Nephron (organoid): ENCODE data around the gene PPIL6.

ENCODE experiments used
- H3K27ac Mint-ChIP-seq, 3 experiments: 2 replicates each; pipeline ENCODE4 v1.8.0; 2020; ENCODE audit warnings: mixed read lengths in 3 of 3, mild to moderate bottlenecking in 2 of 3, moderate library complexity in 1 of 3
- H3K27me3 Mint-ChIP-seq: 2 replicates; pipeline ENCODE4 v1.8.0; 2021; ENCODE audit warnings: low read depth, mild to moderate bottlenecking, moderate library complexity, mixed read lengths
- H3K36me3 Mint-ChIP-seq: 2 replicates; pipeline ENCODE4 v1.8.0; 2020; ENCODE audit warnings: low read depth, mixed read lengths
- H3K4me1 Mint-ChIP-seq: 2 replicates; pipeline ENCODE4 v1.8.0; 2020; ENCODE audit warnings: mixed read lengths
- H3K4me3 Mint-ChIP-seq, 3 experiments: 2 replicates each; pipeline ENCODE4 v1.8.0; 2020; ENCODE audit warnings: mild to moderate bottlenecking in 3 of 3, mixed read lengths in 3 of 3, moderate library complexity in 2 of 3
- H3K9me3 Mint-ChIP-seq: 2 replicates; pipeline ENCODE4 v1.8.0; 2020; ENCODE audit warnings: mixed read lengths
- CTCF ChIP-seq, 3 experiments: fragments of 200-600 bp; sonication (generic); IDR thresholded peaks; one replicate each; pipeline ENCODE4 v1.5.0; 2021; ENCODE audit warnings: antibody characterized with exemption in 3 of 3; ENCODE audit not compliant: unreplicated experiment in 3 of 3

Gene PPIL6

GRCh38 chr6:109374326-109374892 lies 66.0 kb downstream of the PPIL6 start:
- Mint-ChIP-seq H3K36me3 (peaks cover 76% of the 10 kb centered on the region), H3K9me3 (no peaks in the 10 kb centered on the region), H3K27ac (no peak overlapping the region), H3K4me1 (peaks cover 23% of the 10 kb centered on the region), H3K27me3 (no peaks in the 10 kb centered on the region), H3K4me3 (no peak overlapping the region)
- TF ChIP-seq CTCF (IDR thresholded peaks at IDR 0.05; ENCODE audit: unreplicated experiment in 3 of 3): no peak

GRCh38 chr6:109373762-109374161 lies 66.7 kb downstream of the PPIL6 start:
- H3K27ac Mint-ChIP-seq: no peak overlapping the region
- no peaks in the 10 kb centered on the region for H3K27me3 Mint-ChIP-seq
- H3K4me3 Mint-ChIP-seq: no peak overlapping the region
- no peaks in the 10 kb centered on the region for H3K9me3 Mint-ChIP-seq
- peaks cover 76% of the 10 kb centered on the region for H3K36me3 Mint-ChIP-seq
- no peak for TF ChIP-seq CTCF (IDR thresholded peaks at IDR 0.05; ENCODE audit: unreplicated experiment in 3 of 3)
- peaks cover 16% of the 10 kb centered on the region for H3K4me1 Mint-ChIP-seq

- TF ChIP-seq CTCF (IDR thresholded peaks at IDR 0.05; ENCODE audit: unreplicated experiment in 3 of 3): no peak
Measured at GRCh38 chr6:109373331-109373730, 67.1 kb downstream of the PPIL6 start.

GRCh38 chr6:109372130-109372529 lies 68.3 kb downstream of the PPIL6 start:
- peaks cover 7% of the 10 kb centered on the region for H3K4me1 Mint-ChIP-seq
- peaks cover 74% of the 10 kb centered on the region for H3K36me3 Mint-ChIP-seq
- no peaks in the 10 kb centered on the region for H3K9me3 Mint-ChIP-seq
- no peak overlapping the region for H3K4me3 Mint-ChIP-seq
- H3K27ac Mint-ChIP-seq: no peak overlapping the region
- no peaks in the 10 kb centered on the region for H3K27me3 Mint-ChIP-seq
- TF ChIP-seq CTCF (IDR thresholded peaks at IDR 0.05; ENCODE audit: unreplicated experiment in 3 of 3): no peak

More at GRCh38 chr6:109373331-109373730, 67.1 kb downstream of the PPIL6 start:
- no peaks in the 10 kb centered on the region for H3K9me3 Mint-ChIP-seq
- H3K4me1 Mint-ChIP-seq: peaks cover 15% of the 10 kb centered on the region
- H3K27me3 Mint-ChIP-seq: no peaks in the 10 kb centered on the region
- no peak overlapping the region for H3K4me3 Mint-ChIP-seq
- peaks cover 77% of the 10 kb centered on the region for H3K36me3 Mint-ChIP-seq
- no peak overlapping the region for H3K27ac Mint-ChIP-seq

GRCh38 chr6:109370792-109371191 lies 69.6 kb downstream of the PPIL6 start:
- H3K27me3 Mint-ChIP-seq: no peaks in the 10 kb centered on the region
- H3K4me3 Mint-ChIP-seq: no peak overlapping the region
- no peaks in the 10 kb centered on the region for H3K9me3 Mint-ChIP-seq
- H3K36me3 Mint-ChIP-seq: peaks cover 79% of the 10 kb centered on the region
- H3K4me1 Mint-ChIP-seq: peaks cover 7% of the 10 kb centered on the region
- no peak overlapping the region for H3K27ac Mint-ChIP-seq
- TF ChIP-seq CTCF (IDR thresholded peaks at IDR 0.05; ENCODE audit: unreplicated experiment in 3 of 3): no peak

GRCh38 chr6:109370336-109370735 lies 70.1 kb downstream of the PPIL6 start:
- no peak for TF ChIP-seq CTCF (IDR thresholded peaks at IDR 0.05; ENCODE audit: unreplicated experiment in 3 of 3)
- H3K36me3 Mint-ChIP-seq: peaks cover 80% of the 10 kb centered on the region
- H3K27me3 Mint-ChIP-seq: no peaks in the 10 kb centered on the region
- no peak overlapping the region for H3K4me3 Mint-ChIP-seq
- no peaks in the 10 kb centered on the region for H3K9me3 Mint-ChIP-seq
- peaks cover 7% of the 10 kb centered on the region for H3K4me1 Mint-ChIP-seq
- no peak overlapping the region for H3K27ac Mint-ChIP-seq
